IMR-90 (cell line): ENCODE results near the gene ABCC10. TPM values are rescaled to one million over a fixed set of nuclear protein-coding genes. Genes with fewer than 3 reads are reported as not detected.

Source experiments
- ATAC-seq: fragments of 200-7000 bp; cut with Tn5 transposase; 2 replicates; pipeline ENCODE4 v1.9.1; 2020; ENCODE audit warnings: low read depth, mild to moderate bottlenecking, moderate library complexity
- BruUV-seq: library from RNA; stranded (reverse); fragments of 400-500 nt; replicated peaks from 2 replicates; lab custom pipeline; 2021; lab: Mats Ljungman, UMichigan
- CTCF ChIA-PET: fragments of 300-600 bp; formaldehyde crosslinking; extraction: SDS; loops from one replicate; lab custom pipeline; 2021; ENCODE audit warnings: antibody characterized with exemption; lab: Yijun Ruan, JAX
- POLR2A ChIA-PET: fragments of 300-600 bp; sonication (Branson Sonifier 250); formaldehyde crosslinking; loops from one replicate; lab custom pipeline; 2022; ENCODE audit warnings: antibody characterized with exemption; ENCODE audit not compliant: unreplicated experiment; lab: Charles Lee
- DNase-seq: peaks from one replicate; pipeline ENCODE4 v3.0.0; 2013
- H2AFZ ChIP-seq: replicated peaks from 2 replicates; pipeline ENCODE3; 2013; ENCODE audit warnings: low read length, mild to moderate bottlenecking; ENCODE audit not compliant: poor library complexity
- H2AK5ac ChIP-seq: 2 replicates; pipeline ENCODE4 v1.6.1; 2013; ENCODE audit warnings: low read depth, low read length, inconsistent platforms
- H2AK9ac ChIP-seq: replicated peaks from 2 replicates; pipeline ENCODE3; 2013; ENCODE audit warnings: mild to moderate bottlenecking, low read depth, low read length, moderate library complexity; ENCODE audit not compliant: poor library complexity
- H2BK120ac ChIP-seq: 2 replicates; pipeline ENCODE4 v1.6.1; 2013; ENCODE audit warnings: low read depth, low read length, inconsistent platforms
- H2BK15ac ChIP-seq: 3 replicates; pipeline ENCODE4 v1.6.1; 2013; ENCODE audit warnings: low read depth, low read length, inconsistent platforms
- H2BK20ac ChIP-seq: 2 replicates; pipeline ENCODE4 v1.6.1; 2013; ENCODE audit warnings: low read depth, mild to moderate bottlenecking, inconsistent platforms, low read length, moderate library complexity
- H2BK5ac ChIP-seq: 2 replicates; pipeline ENCODE4 v1.6.1; 2013; ENCODE audit warnings: mild to moderate bottlenecking, low read depth, low read length, inconsistent platforms; ENCODE audit not compliant: poor library complexity, severe bottlenecking
- H3K14ac ChIP-seq: replicated peaks from 2 replicates; pipeline ENCODE4 v1.6.1; 2013; ENCODE audit warnings: low read depth, low read length, inconsistent platforms
- H3K18ac ChIP-seq: 2 replicates; pipeline ENCODE4 v1.6.1; 2013; ENCODE audit warnings: low read depth, low read length, control low read depth
- H3K23ac ChIP-seq: 2 replicates; pipeline ENCODE4 v1.6.1; 2013; ENCODE audit warnings: low read depth, low read length, inconsistent platforms
- H3K27ac ChIP-seq: 2 replicates; pipeline ENCODE4 v1.5.1; 2013; ENCODE audit warnings: mild to moderate bottlenecking, control low read depth, low read length; ENCODE audit not compliant: insufficient read depth
- H3K27me3 ChIP-seq: 2 replicates; pipeline ENCODE4 v1.6.1; 2013; ENCODE audit warnings: low read length; ENCODE audit not compliant: control insufficient read depth, insufficient read depth
- H3K36me3 ChIP-seq: 2 replicates; pipeline ENCODE4 v1.6.1; 2013; ENCODE audit warnings: low read length, mixed read lengths; ENCODE audit not compliant: control insufficient read depth, insufficient read depth
- H3K4ac ChIP-seq: 2 replicates; pipeline ENCODE4 v1.6.1; 2013; ENCODE audit warnings: low read depth, low read length, inconsistent platforms
- H3K4me1 ChIP-seq: 2 replicates; pipeline ENCODE4 v1.6.1; 2013; ENCODE audit warnings: low read length, mixed read lengths; ENCODE audit not compliant: control insufficient read depth, insufficient read depth
- H3K4me2 ChIP-seq: 2 replicates; pipeline ENCODE4 v1.6.1; 2013; ENCODE audit warnings: low read depth, mild to moderate bottlenecking, control low read depth, low read length, moderate library complexity
- H3K4me3 ChIP-seq: 2 replicates; pipeline ENCODE4 v1.5.1; 2013; ENCODE audit warnings: low read depth, mild to moderate bottlenecking, control low read depth, low read length, moderate library complexity; ENCODE audit not compliant: insufficient read depth
- H3K56ac ChIP-seq: 2 replicates; pipeline ENCODE4 v1.6.1; 2013; ENCODE audit warnings: low read length, inconsistent platforms; ENCODE audit not compliant: insufficient read depth; ENCODE audit errors: extremely low read depth
- H3K79me1 ChIP-seq, 2 experiments: 2 replicates each; pipeline ENCODE4 v1.6.1; 2013; ENCODE audit warnings: low read length in 2 of 2, inconsistent platforms in 1 of 2, low read depth in 1 of 2
- H3K9ac ChIP-seq: 2 replicates; pipeline ENCODE4 v1.6.1; 2013; ENCODE audit warnings: low read depth, low read length, control low read depth
- H3K9me1 ChIP-seq: 2 replicates; pipeline ENCODE4 v1.6.1; 2013; ENCODE audit warnings: low read length, inconsistent platforms; ENCODE audit not compliant: insufficient read depth
- H3K9me3 ChIP-seq: 2 replicates; pipeline ENCODE4 v1.6.1; 2013; ENCODE audit warnings: low read length; ENCODE audit not compliant: control insufficient read depth, insufficient read depth
- H4K20me1 ChIP-seq: 2 replicates; pipeline ENCODE4 v1.6.1; 2013; ENCODE audit warnings: low read length, inconsistent platforms; ENCODE audit not compliant: insufficient read depth
- H4K5ac ChIP-seq: 2 replicates; pipeline ENCODE4 v1.6.1; 2013; ENCODE audit warnings: mild to moderate bottlenecking, low read depth, low read length, control low read depth
- H4K8ac ChIP-seq, 2 experiments: 2 replicates each; pipeline ENCODE4 v1.6.1; 2013; ENCODE audit warnings: low read depth in 2 of 2, low read length in 2 of 2, control low read depth in 1 of 2, inconsistent platforms in 1 of 2
- H4K91ac ChIP-seq: 2 replicates; pipeline ENCODE4 v1.6.1; 2013; ENCODE audit warnings: low read depth, low read length, inconsistent platforms; ENCODE audit not compliant: insufficient read depth
- BHLHE40 ChIP-seq: fragments of 150-350 bp; IDR thresholded peaks from 2 replicates; pipeline ENCODE4 v1.6.1; 2016; ENCODE audit warnings: mild to moderate bottlenecking, low read depth, low read length
- CEBPB ChIP-seq: IDR thresholded peaks from 2 replicates; pipeline ENCODE4 v1.6.1; 2012; ENCODE audit warnings: low read depth, low read length, improper control_type of control experiment
- CHD1 ChIP-seq: IDR thresholded peaks from 2 replicates; pipeline ENCODE4 v1.6.1; 2012; ENCODE audit warnings: low read depth, low read length, improper control_type of control experiment
- CTCF ChIP-seq: conservative IDR thresholded peaks from 2 replicates; pipeline ENCODE4 v1.5.1; 2012; ENCODE audit warnings: mild to moderate bottlenecking, low read depth, low read length, improper control_type of control experiment
- FOS ChIP-seq: fragments of 150-350 bp; IDR thresholded peaks from 2 replicates; pipeline ENCODE4 v1.6.1; 2016; ENCODE audit warnings: low read depth, low read length
- MAFK ChIP-seq: IDR thresholded peaks from 2 replicates; pipeline ENCODE4 v1.6.1; 2012; ENCODE audit warnings: low read depth, low read length, improper control_type of control experiment
- MAZ ChIP-seq: IDR thresholded peaks from 2 replicates; pipeline ENCODE4 v1.6.1; 2012; ENCODE audit warnings: low read depth, mild to moderate bottlenecking, low read length, improper control_type of control experiment, moderate library complexity, borderline replicate concordance
- MXI1 ChIP-seq: IDR thresholded peaks from 2 replicates; pipeline ENCODE4 v1.6.1; 2012; ENCODE audit warnings: low read depth, mild to moderate bottlenecking, low read length, moderate library complexity, borderline replicate concordance
- NFE2L2 ChIP-seq: fragments of 150-350 bp; IDR thresholded peaks from 2 replicates; pipeline ENCODE4 v1.6.1; 2016; ENCODE audit warnings: low read depth, mild to moderate bottlenecking, low read length
- POLR2A ChIP-seq: IDR thresholded peaks from 2 replicates; pipeline ENCODE4 v1.6.1; 2012; ENCODE audit warnings: mild to moderate bottlenecking, low read depth, low read length
- RAD21 ChIP-seq: IDR thresholded peaks from 2 replicates; pipeline ENCODE4 v1.6.1; 2012; ENCODE audit warnings: low read length, improper control_type of control experiment
- RCOR1 ChIP-seq: IDR thresholded peaks from 2 replicates; pipeline ENCODE4 v1.6.1; 2012; ENCODE audit warnings: mild to moderate bottlenecking, low read length, improper control_type of control experiment; ENCODE audit not compliant: insufficient replicate concordance
- RFX5 ChIP-seq: IDR thresholded peaks from 2 replicates; pipeline ENCODE4 v1.8.0; 2012; ENCODE audit warnings: low read depth, mild to moderate bottlenecking, low read length, moderate library complexity
- SMC3 ChIP-seq: fragments of 150-350 bp; IDR thresholded peaks from 2 replicates; pipeline ENCODE4 v1.6.1; 2016; ENCODE audit warnings: low read depth, mild to moderate bottlenecking, antibody characterized with exemption, low read length, moderate library complexity
- WGBS, 2 experiments: methylation state at CpG; one replicate each; pipeline versions ENCODE4 v1.1.5 to v1.1.7; 2013; ENCODE audit warnings: missing lambda C conversion rate in 2 of 2; ENCODE audit not compliant: insufficient read length in 1 of 2; ENCODE audit errors: extremely low coverage in 2 of 2; 5-methylcytosine and 5-hydroxymethylcytosine counted together
- dilution Hi-C: fragments of 300-500 bp; cut with HindIII; formaldehyde crosslinking; loops from one replicate; pipeline ENCODE4 v1.14.3; 2018; ENCODE audit warnings: low sequenced_read_pairs; ENCODE audit not compliant: unreplicated experiment
- in situ Hi-C: fragments of 300-500 bp; cut with MboI; formaldehyde crosslinking; loops from 3 replicates; pipeline ENCODE4 v1.14.3; 2019; ENCODE audit warnings: low sequenced_read_pairs, inconsistent platforms, mixed read lengths
- intact Hi-C: fragments of 100-400 bp; cut with micrococcal nuclease; formaldehyde crosslinking; loops from 2 replicates; pipeline ENCODE4 v1.10.0; 2022
- polyA plus RNA-seq, 3 experiments: library from polyadenylated mRNA; depleted of rRNA; stranded (reverse); fragments of >200 nt; gene quantifications; 2 replicates each; pipeline ENCODE4 v1.2.3, GENCODE V29; 2012; ENCODE audit warnings: low replicate concordance in 1 of 3
- total RNA-seq: library from RNA; depleted of rRNA; stranded (reverse); fragments of >200 nt; gene quantifications from 2 replicates; pipeline ENCODE4 v1.2.3, GENCODE V29; 2012
- TF ChIP-seq, protein P1 (sequence below): fragments of 150-350 bp; IDR thresholded peaks from 2 replicates; pipeline ENCODE4 v1.6.1; 2017; ENCODE audit warnings: mild to moderate bottlenecking, antibody characterized with exemption, low read length, low read depth
- TF ChIP-seq, protein P2 (sequence below): fragments of 150-350 bp; IDR thresholded peaks from 2 replicates; pipeline ENCODE4 v1.6.1; 2016; ENCODE audit warnings: low read depth, mild to moderate bottlenecking, low read length, moderate library complexity, borderline replicate concordance

Gene ABCC10
- total and polyA plus RNA-seq, 2 of the 4 experiments (the other 2 are of a cell fraction), result 7.0 to 26.3 TPM

DNA sequence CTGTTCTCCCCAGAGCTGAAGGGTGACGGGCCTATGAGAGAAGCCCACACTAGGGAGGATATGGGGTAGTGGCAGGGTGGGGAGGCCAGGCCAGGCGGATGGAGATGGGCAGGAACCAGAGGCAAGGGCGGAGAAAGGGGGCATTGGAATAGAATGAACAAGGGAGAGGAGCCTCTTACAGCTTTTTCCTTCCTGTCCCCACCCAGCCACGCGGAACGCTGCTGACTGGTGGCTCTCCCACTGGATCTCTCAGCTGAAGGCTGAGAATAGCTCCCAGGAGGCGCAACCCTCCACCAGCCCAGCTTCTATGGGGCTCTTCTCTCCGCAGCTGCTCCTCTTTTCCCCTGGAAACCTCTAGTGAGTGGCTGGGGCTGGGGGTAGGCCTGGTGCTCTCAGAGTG, 17.2 kb downstream of the ABCC10 start:
- Histone ChIP-seq H2BK5ac (no peak overlapping the region), H2BK20ac (no peak overlapping the region), H4K91ac (no peak overlapping the region), H3K23ac (no peak overlapping the region), H3K9ac (no peak overlapping the region), H3K9me3 (no peaks in the 10 kb centered on the region), H2BK15ac (no peak overlapping the region), H3K4ac (no peak overlapping the region), H4K8ac (no peak overlapping the region), H2AK9ac (no peak overlapping the region), H3K27me3 (no peaks in the 10 kb centered on the region), H3K9me1 (peaks cover 4% of the 10 kb centered on the region; the same call in 1 of the 2 replicates), H2AFZ (no peak overlapping the region), H3K14ac (no peak overlapping the region), H3K18ac (no peak overlapping the region), H2BK120ac (no peak overlapping the region), H3K36me3 (peaks cover 55% of the 10 kb centered on the region), H2AK5ac (no peak overlapping the region), H3K4me3 (no peak overlapping the region), H3K27ac (no peak overlapping the region), H3K56ac (no peak overlapping the region), H4K5ac (no peak overlapping the region), H4K20me1 (no peaks in the 10 kb centered on the region; the same call in 1 of the 2 replicates), H3K4me1 (no peaks in the 10 kb centered on the region), H3K4me2 (no peak overlapping the region), H3K79me1 (no peaks in the 10 kb centered on the region)
- POLR2A ChIA-PET, result no interaction called here
- no TSS peak for BruUV-seq
- ATAC-seq (no peak), DNase-seq (no peak)
- CTCF ChIA-PET, result no interaction called here
- dilution Hi-C loops (no loop called here), intact Hi-C loops (no loop called here), in situ Hi-C loops (loop anchor here (10.0 kb wide), 1 partner anchor 50 kb away; no protein-coding TSS in a partner anchor)
- WGBS, 2 experiments, result 100% methylated on average over 1 of the region's 8 CpGs; no CpG with 5 or more reads in 1 of the 2 experiments
- no peak for TF ChIP-seq NFE2L2
- no peak for TF ChIP-seq CEBPB
- TF ChIP-seq FOS, result no peak
- no peak for TF ChIP-seq POLR2A
- TF ChIP-seq MAFK, result no peak
- no peak for TF ChIP-seq RAD21
- TF ChIP-seq MXI1, result no peak
- no peak for TF ChIP-seq CHD1
- no peak for TF ChIP-seq RFX5
- no peak for TF ChIP-seq RCOR1
- TF ChIP-seq, protein P1, sequence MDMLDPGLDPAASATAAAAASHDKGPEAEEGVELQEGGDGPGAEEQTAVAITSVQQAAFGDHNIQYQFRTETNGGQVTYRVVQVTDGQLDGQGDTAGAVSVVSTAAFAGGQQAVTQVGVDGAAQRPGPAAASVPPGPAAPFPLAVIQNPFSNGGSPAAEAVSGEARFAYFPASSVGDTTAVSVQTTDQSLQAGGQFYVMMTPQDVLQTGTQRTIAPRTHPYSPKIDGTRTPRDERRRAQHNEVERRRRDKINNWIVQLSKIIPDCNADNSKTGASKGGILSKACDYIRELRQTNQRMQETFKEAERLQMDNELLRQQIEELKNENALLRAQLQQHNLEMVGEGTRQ, result no peak
- TF ChIP-seq BHLHE40, result no peak
- TF ChIP-seq SMC3, result no peak
- no peak for TF ChIP-seq MAZ
- TF ChIP-seq CTCF, result no peak
- TF ChIP-seq, protein P2, sequence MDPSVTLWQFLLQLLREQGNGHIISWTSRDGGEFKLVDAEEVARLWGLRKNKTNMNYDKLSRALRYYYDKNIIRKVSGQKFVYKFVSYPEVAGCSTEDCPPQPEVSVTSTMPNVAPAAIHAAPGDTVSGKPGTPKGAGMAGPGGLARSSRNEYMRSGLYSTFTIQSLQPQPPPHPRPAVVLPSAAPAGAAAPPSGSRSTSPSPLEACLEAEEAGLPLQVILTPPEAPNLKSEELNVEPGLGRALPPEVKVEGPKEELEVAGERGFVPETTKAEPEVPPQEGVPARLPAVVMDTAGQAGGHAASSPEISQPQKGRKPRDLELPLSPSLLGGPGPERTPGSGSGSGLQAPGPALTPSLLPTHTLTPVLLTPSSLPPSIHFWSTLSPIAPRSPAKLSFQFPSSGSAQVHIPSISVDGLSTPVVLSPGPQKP, result no peak
